Gastrocnemius medialis (tissue), 4 donors: ENCODE measurements around the gene FBXL17.

ENCODE experiments used
- POLR2A ChIP-seq, 2 donors: fragments of 450-650 bp; IDR thresholded peaks; one replicate each; pipeline ENCODE4 v1.6.1; 2017; ENCODE audit warnings: antibody characterized with exemption in 2 of 2, mild to moderate bottlenecking in 2 of 2, moderate library complexity in 2 of 2
- TF ChIP-seq, protein P1 (sequence below), 5 experiments: fragments of 450-650 bp in 3 of 5; fragments of 200-600 bp in 2 of 5; sonication (generic) in 2 of 5; IDR thresholded peaks in 4 of 5; conservative IDR thresholded peaks in 1 of 5; 1 replicate in 4 of 5; 2 replicates in 1 of 5; pipeline ENCODE4 v1.5.1; 2016 to 2019; ENCODE audit warnings: antibody characterized with exemption in 5 of 5, mild to moderate bottlenecking in 3 of 5, moderate library complexity in 3 of 5

GRCh38 chr5:108276187-108277050 lies 105.5 kb downstream of the FBXL17 start:
- TF ChIP-seq, protein P1, sequence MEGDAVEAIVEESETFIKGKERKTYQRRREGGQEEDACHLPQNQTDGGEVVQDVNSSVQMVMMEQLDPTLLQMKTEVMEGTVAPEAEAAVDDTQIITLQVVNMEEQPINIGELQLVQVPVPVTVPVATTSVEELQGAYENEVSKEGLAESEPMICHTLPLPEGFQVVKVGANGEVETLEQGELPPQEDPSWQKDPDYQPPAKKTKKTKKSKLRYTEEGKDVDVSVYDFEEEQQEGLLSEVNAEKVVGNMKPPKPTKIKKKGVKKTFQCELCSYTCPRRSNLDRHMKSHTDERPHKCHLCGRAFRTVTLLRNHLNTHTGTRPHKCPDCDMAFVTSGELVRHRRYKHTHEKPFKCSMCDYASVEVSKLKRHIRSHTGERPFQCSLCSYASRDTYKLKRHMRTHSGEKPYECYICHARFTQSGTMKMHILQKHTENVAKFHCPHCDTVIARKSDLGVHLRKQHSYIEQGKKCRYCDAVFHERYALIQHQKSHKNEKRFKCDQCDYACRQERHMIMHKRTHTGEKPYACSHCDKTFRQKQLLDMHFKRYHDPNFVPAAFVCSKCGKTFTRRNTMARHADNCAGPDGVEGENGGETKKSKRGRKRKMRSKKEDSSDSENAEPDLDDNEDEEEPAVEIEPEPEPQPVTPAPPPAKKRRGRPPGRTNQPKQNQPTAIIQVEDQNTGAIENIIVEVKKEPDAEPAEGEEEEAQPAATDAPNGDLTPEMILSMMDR (IDR thresholded peaks at IDR 0.05 in 4 of 5, conservative IDR thresholded peaks at IDR 0.05 in 1 of 5), result no peak
- no peak for TF ChIP-seq POLR2A (IDR thresholded peaks at IDR 0.05)
